Central memory CD8-positive, alpha-beta T cell (primary cell): ENCODE data around the gene NRSN1.
"Not testable (repeated sequence)": the region's sequence is repeated elsewhere in the genome, so short reads cannot be mapped to it uniquely, and the experiment has no call there.

ENCODE experiments used
- ATAC-seq: fragments of 150-1000 bp; cut with Tn5 transposase; replicated peaks from 2 replicates; pipeline ENCODE4 v1.10.0; 2022; ENCODE audit warnings: mild to moderate bottlenecking, moderate FRiP score, moderate number of reproducible peaks; ENCODE audit not compliant: poor library complexity, severe bottlenecking; ENCODE audit errors: extremely low read depth
- DNase-seq, 2 donors: peaks; one replicate each; pipeline ENCODE4 v3.0.0; 2021; ENCODE audit warnings: low spot score in 2 of 2
- H3K27ac Mint-ChIP-seq: one replicate; pipeline ENCODE4 v1.8.0; 2022; ENCODE audit warnings: low read depth, mild to moderate bottlenecking, moderate library complexity, mixed read lengths
- H3K27me3 Mint-ChIP-seq: one replicate; pipeline ENCODE4 v1.8.0; 2022; ENCODE audit warnings: mixed read lengths
- H3K36me3 Mint-ChIP-seq: one replicate; pipeline ENCODE4 v1.8.0; 2022; ENCODE audit warnings: mild to moderate bottlenecking, moderate library complexity, mixed read lengths; ENCODE audit not compliant: insufficient read depth
- H3K4me1 Mint-ChIP-seq: one replicate; pipeline ENCODE4 v1.8.0; 2022; ENCODE audit warnings: mixed read lengths
- H3K4me3 Mint-ChIP-seq: one replicate; pipeline ENCODE4 v1.8.0; 2022; ENCODE audit warnings: mild to moderate bottlenecking, moderate library complexity, mixed read lengths
- H3K9me3 Mint-ChIP-seq: one replicate; pipeline ENCODE4 v1.8.0; 2022; ENCODE audit warnings: mixed read lengths

The NRSN1 gene

GRCh38 chr6:24108056-24108455 is 18.0 kb upstream of the NRSN1 start:
- DNase-seq (no peak), ATAC-seq (no peak)
- Mint-ChIP-seq H3K9me3 (peaks cover 15% of the 10 kb centered on the region), H3K27me3 (peaks cover 15% of the 10 kb centered on the region), H3K36me3 (peaks cover 2% of the 10 kb centered on the region), H3K27ac (no peak overlapping the region), H3K4me3 (no peak overlapping the region), H3K4me1 (no peaks in the 10 kb centered on the region)

GRCh38 chr6:24110417-24110816 is 15.6 kb upstream of the NRSN1 start:
- peaks cover 15% of the 10 kb centered on the region for H3K9me3 Mint-ChIP-seq
- H3K36me3 Mint-ChIP-seq: peaks cover 2% of the 10 kb centered on the region
- no peak overlapping the region for H3K27ac Mint-ChIP-seq
- no peak overlapping the region for H3K4me3 Mint-ChIP-seq
- no peaks in the 10 kb centered on the region for H3K4me1 Mint-ChIP-seq
- ATAC-seq: no peak
- DNase-seq: no peak
- H3K27me3 Mint-ChIP-seq: peaks cover 15% of the 10 kb centered on the region

GRCh38 chr6:24113891-24114290 is 12.1 kb upstream of the NRSN1 start:
- DNase-seq (no peak), ATAC-seq (no peak)
- Mint-ChIP-seq H3K4me3 (no peak overlapping the region), H3K4me1 (no peaks in the 10 kb centered on the region), H3K27ac (no peak overlapping the region), H3K36me3 (no peaks in the 10 kb centered on the region), H3K27me3 (peaks cover 3% of the 10 kb centered on the region), H3K9me3 (peaks cover 6% of the 10 kb centered on the region)

GRCh38 chr6:24117021-24117420 is 9.0 kb upstream of the NRSN1 start:
- no peaks in the 10 kb centered on the region for H3K9me3 Mint-ChIP-seq
- H3K4me3 Mint-ChIP-seq: no peak overlapping the region
- no peaks in the 10 kb centered on the region for H3K36me3 Mint-ChIP-seq
- ATAC-seq: no peak
- H3K27me3 Mint-ChIP-seq: no peaks in the 10 kb centered on the region
- H3K27ac Mint-ChIP-seq: no peak overlapping the region
- DNase-seq: no peak
- no peaks in the 10 kb centered on the region for H3K4me1 Mint-ChIP-seq

- no peak for ATAC-seq
- H3K4me1 Mint-ChIP-seq: no peaks in the 10 kb centered on the region
Measured at GRCh38 chr6:24122139-24122538, 3.9 kb upstream of the NRSN1 start.

GRCh38 chr6:24126586-24127192 is 674 bp downstream of the NRSN1 start:
- H3K4me3 Mint-ChIP-seq: no peak overlapping the region
- ATAC-seq (no peak), DNase-seq (no peak)
- no peaks in the 10 kb centered on the region for H3K36me3 Mint-ChIP-seq
- H3K9me3 Mint-ChIP-seq: peaks cover 10% of the 10 kb centered on the region
- no peak overlapping the region for H3K27ac Mint-ChIP-seq
- H3K27me3 Mint-ChIP-seq: peaks cover 34% of the 10 kb centered on the region
- no peaks in the 10 kb centered on the region for H3K4me1 Mint-ChIP-seq

More at GRCh38 chr6:24122139-24122538, 3.9 kb upstream of the NRSN1 start:
- no peak for DNase-seq
- Mint-ChIP-seq H3K9me3 (peaks cover 10% of the 10 kb centered on the region), H3K27ac (no peak overlapping the region), H3K4me3 (no peak overlapping the region), H3K36me3 (no peaks in the 10 kb centered on the region), H3K27me3 (peaks cover 33% of the 10 kb centered on the region)

GRCh38 chr6:24127316-24127715 is 1.3 kb downstream of the NRSN1 start:
- Mint-ChIP-seq H3K9me3 (peaks cover 10% of the 10 kb centered on the region), H3K27me3 (peaks cover 34% of the 10 kb centered on the region), H3K4me3 (no peak overlapping the region), H3K36me3 (no peaks in the 10 kb centered on the region), H3K27ac (no peak overlapping the region), H3K4me1 (no peaks in the 10 kb centered on the region)
- DNase-seq (no peak), ATAC-seq (no peak)

- ATAC-seq (no peak), DNase-seq (no peak)
- H3K9me3 Mint-ChIP-seq: peaks cover 8% of the 10 kb centered on the region
- H3K4me3 Mint-ChIP-seq: no peak overlapping the region
- H3K27ac Mint-ChIP-seq: no peak overlapping the region
- H3K36me3 Mint-ChIP-seq: no peaks in the 10 kb centered on the region
- peaks cover 29% of the 10 kb centered on the region for H3K27me3 Mint-ChIP-seq
- no peaks in the 10 kb centered on the region for H3K4me1 Mint-ChIP-seq
Measured at GRCh38 chr6:24131751-24132150, 5.7 kb downstream of the NRSN1 start.

- DNase-seq (no peak), ATAC-seq (no peak)
- Mint-ChIP-seq H3K27ac (no peak overlapping the region), H3K4me1 (no peaks in the 10 kb centered on the region), H3K36me3 (no peaks in the 10 kb centered on the region), H3K27me3 (peaks cover 13% of the 10 kb centered on the region), H3K4me3 (no peak overlapping the region), H3K9me3 (peaks cover 11% of the 10 kb centered on the region)
Measured at GRCh38 chr6:24139080-24139479, 13.1 kb downstream of the NRSN1 start.

GRCh38 chr6:24139639-24140038 is 13.6 kb downstream of the NRSN1 start:
- Mint-ChIP-seq H3K27ac (no peak overlapping the region), H3K4me3 (no peak overlapping the region), H3K4me1 (no peaks in the 10 kb centered on the region), H3K27me3 (peaks cover 7% of the 10 kb centered on the region), H3K36me3 (no peaks in the 10 kb centered on the region), H3K9me3 (peaks cover 11% of the 10 kb centered on the region)
- no peak for ATAC-seq
- no peak for DNase-seq

- H3K9me3 Mint-ChIP-seq: peaks cover 6% of the 10 kb centered on the region
- no peak for DNase-seq
Measured at GRCh38 chr6:24140591-24140990, 14.6 kb downstream of the NRSN1 start.

GRCh38 chr6:24142733-24143132 is 16.7 kb downstream of the NRSN1 start:
- not testable (repeated sequence) for H3K27ac Mint-ChIP-seq, DNase-seq, H3K4me1 Mint-ChIP-seq, ATAC-seq, H3K27me3 Mint-ChIP-seq, H3K36me3 Mint-ChIP-seq, H3K4me3 Mint-ChIP-seq, H3K9me3 Mint-ChIP-seq

More at GRCh38 chr6:24140591-24140990, 14.6 kb downstream of the NRSN1 start:
- no peaks in the 10 kb centered on the region for H3K36me3 Mint-ChIP-seq
- no peak for ATAC-seq
- H3K27ac Mint-ChIP-seq: no peak overlapping the region
- no peaks in the 10 kb centered on the region for H3K27me3 Mint-ChIP-seq
- H3K4me1 Mint-ChIP-seq: no peaks in the 10 kb centered on the region
- H3K4me3 Mint-ChIP-seq: no peak overlapping the region

GRCh38 chr6:24145690-24146131 is 19.7 kb downstream of the NRSN1 start:
- Mint-ChIP-seq H3K4me3 (no peak overlapping the region), H3K36me3 (no peaks in the 10 kb centered on the region), H3K27me3 (peaks cover 37% of the 10 kb centered on the region), H3K27ac (no peak overlapping the region), H3K9me3 (peaks cover 4% of the 10 kb centered on the region), H3K4me1 (no peaks in the 10 kb centered on the region)
- no peak for DNase-seq
- ATAC-seq: no peak
